GM12801 (cell line): ENCODE results near the gene MEIOC.

Source experiments
- CTCF ChIP-seq: IDR thresholded peaks from one replicate; pipeline ENCODE4 v1.5.1; 2011; ENCODE audit warnings: control low read depth; ENCODE audit not compliant: insufficient read length; ENCODE audit errors: extremely low read depth

The MEIOC gene

GRCh38 chr17:44623070-44623725 is 33.1 kb upstream of the MEIOC start:
- TF ChIP-seq CTCF, result no peak

GRCh38 chr17:44627513-44628242 is 28.6 kb upstream of the MEIOC start:
- TF ChIP-seq CTCF, result no peak

- no peak for TF ChIP-seq CTCF
Observed at GRCh38 chr17:44628243-44629188, 27.8 kb upstream of the MEIOC start.

GRCh38 chr17:44629314-44629713 is 27.0 kb upstream of the MEIOC start:
- no peak for TF ChIP-seq CTCF

GRCh38 chr17:44630703-44631102 is 25.6 kb upstream of the MEIOC start:
- TF ChIP-seq CTCF, result no peak

- TF ChIP-seq CTCF, result no peak
Observed at GRCh38 chr17:44633998-44634397, 22.3 kb upstream of the MEIOC start.

- TF ChIP-seq CTCF, result no peak
Observed at GRCh38 chr17:44636562-44636961, 19.7 kb upstream of the MEIOC start.
